Skeletal muscle tissue (tissue), 4 donors: ENCODE results near the gene CCSER1. TPM values are rescaled to one million over a fixed set of nuclear protein-coding genes. Genes with fewer than 3 reads are reported as not detected.
"Not testable (repeated sequence)": the region's sequence is repeated elsewhere in the genome, so short reads cannot be mapped to it uniquely, and the experiment has no call there.

Experiments
- H3K27ac ChIP-seq: one replicate; pipeline ENCODE4 v1.7.0; 2013; ENCODE audit warnings: mild to moderate bottlenecking, low read depth, low read length, inconsistent platforms
- H3K27me3 ChIP-seq, 3 donors: one replicate each; pipeline ENCODE4 v1.7.0; 2013; ENCODE audit warnings: low read length in 3 of 3; ENCODE audit not compliant: control insufficient read depth in 3 of 3, insufficient read depth in 3 of 3
- H3K36me3 ChIP-seq, 3 donors: one replicate each; pipeline ENCODE4 v1.7.0; 2013; ENCODE audit warnings: low read length in 3 of 3; ENCODE audit not compliant: control insufficient read depth in 3 of 3, insufficient read depth in 3 of 3
- H3K4me1 ChIP-seq, 3 donors: one replicate each; pipeline ENCODE4 v1.7.0; 2013; ENCODE audit warnings: low read length in 3 of 3, mild to moderate bottlenecking in 3 of 3; ENCODE audit not compliant: control insufficient read depth in 3 of 3, insufficient read depth in 3 of 3
- H3K4me3 ChIP-seq, 3 donors: one replicate each; pipeline ENCODE4 v1.7.0; 2013; ENCODE audit warnings: low read length in 3 of 3
- H3K9ac ChIP-seq, 3 donors: one replicate each; pipeline ENCODE4 v1.7.0; 2013; ENCODE audit warnings: low read length in 3 of 3, mild to moderate bottlenecking in 3 of 3, moderate library complexity in 2 of 3, low read depth in 1 of 3
- H3K9me3 ChIP-seq, 3 donors: one replicate each; pipeline ENCODE4 v1.7.0; 2013; ENCODE audit warnings: low read length in 3 of 3; ENCODE audit not compliant: control insufficient read depth in 3 of 3
- total RNA-seq: library from RNA; depleted of rRNA; stranded (reverse); fragments of >200 nt; gene quantifications from one replicate; pipeline ENCODE4 v1.2.3, GENCODE V29; 2014
- donor health status: Osteomylitis.

Gene CCSER1
- total RNA-seq, 1 donor from 2014 or later, result 1.0 TPM

DNA sequence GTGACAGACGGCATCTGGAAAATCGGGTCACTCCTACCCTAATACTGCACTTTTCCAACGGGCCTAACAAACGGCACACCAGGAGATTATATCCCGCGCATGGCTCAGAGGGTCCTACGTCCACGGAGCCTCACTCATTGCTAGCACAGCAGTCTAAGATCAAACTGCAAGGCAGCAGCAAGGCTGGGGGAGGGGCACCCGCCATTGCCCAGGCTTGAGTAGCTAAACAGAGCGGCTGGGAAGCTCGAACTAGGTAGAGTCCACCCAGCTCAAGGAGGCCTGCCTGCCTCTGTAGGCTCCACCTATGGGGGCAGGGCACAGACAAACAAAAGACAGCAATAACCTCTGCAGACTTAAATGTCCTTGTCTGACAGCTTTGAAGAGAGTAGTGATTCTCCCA is 280.7 kb downstream of the CCSER1 start:
- H3K27me3 ChIP-seq, result not testable (repeated sequence)

DNA sequence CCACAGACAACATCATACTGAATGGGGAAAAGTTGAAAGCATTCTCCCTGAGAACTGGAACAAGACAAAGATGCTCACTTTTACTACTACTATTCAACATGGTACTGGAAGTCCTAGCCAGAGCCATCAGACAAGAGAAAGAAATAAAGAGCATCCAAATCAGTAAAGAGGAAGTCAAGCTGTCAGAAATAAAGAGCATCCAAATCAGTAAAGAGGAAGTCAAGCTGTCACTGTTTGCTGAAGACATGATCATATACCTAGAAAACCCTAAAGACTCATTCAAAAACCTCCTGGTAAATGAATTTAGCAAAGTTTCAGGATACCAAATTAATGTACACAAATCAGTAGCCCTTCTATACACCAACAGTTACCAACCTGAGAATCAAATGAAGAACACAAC is 285.6 kb downstream of the CCSER1 start:
- H3K27me3 ChIP-seq, H3K9ac ChIP-seq, H3K27ac ChIP-seq, H3K36me3 ChIP-seq, H3K9me3 ChIP-seq, H3K4me1 ChIP-seq, H3K4me3 ChIP-seq: not testable (repeated sequence)

More for the DNA sequence above, 280.7 kb downstream of the CCSER1 start:
- not testable (repeated sequence) for H3K27ac ChIP-seq, H3K4me1 ChIP-seq, H3K9me3 ChIP-seq, H3K4me3 ChIP-seq, H3K9ac ChIP-seq, H3K36me3 ChIP-seq

DNA sequence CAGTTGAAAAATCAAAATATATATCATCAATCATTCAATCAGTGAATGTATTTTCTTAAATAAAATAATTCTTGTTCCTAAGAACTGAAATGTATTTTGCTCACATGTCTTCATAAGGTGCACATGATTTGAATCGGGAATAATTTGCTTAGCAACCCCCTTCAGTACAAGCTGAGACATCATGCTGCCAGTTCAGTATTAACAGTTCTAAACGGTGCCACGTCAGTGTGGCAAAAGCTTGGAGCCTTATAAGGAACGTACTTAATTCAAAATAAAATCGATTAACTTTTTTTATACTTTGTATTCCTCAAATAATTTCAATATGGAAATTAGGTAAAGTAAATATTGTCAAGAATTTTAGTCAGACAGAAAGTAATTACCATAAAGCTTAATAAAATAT is 287.9 kb downstream of the CCSER1 start:
- Histone ChIP-seq H3K27ac (no peak overlapping the region), H3K9ac (no peak overlapping the region), H3K4me1 (no peaks in the 10 kb centered on the region), H3K36me3 (no peaks in the 10 kb centered on the region), H3K4me3 (no peak overlapping the region), H3K9me3 (no peaks in the 10 kb centered on the region), H3K27me3 (no peaks in the 10 kb centered on the region)

DNA sequence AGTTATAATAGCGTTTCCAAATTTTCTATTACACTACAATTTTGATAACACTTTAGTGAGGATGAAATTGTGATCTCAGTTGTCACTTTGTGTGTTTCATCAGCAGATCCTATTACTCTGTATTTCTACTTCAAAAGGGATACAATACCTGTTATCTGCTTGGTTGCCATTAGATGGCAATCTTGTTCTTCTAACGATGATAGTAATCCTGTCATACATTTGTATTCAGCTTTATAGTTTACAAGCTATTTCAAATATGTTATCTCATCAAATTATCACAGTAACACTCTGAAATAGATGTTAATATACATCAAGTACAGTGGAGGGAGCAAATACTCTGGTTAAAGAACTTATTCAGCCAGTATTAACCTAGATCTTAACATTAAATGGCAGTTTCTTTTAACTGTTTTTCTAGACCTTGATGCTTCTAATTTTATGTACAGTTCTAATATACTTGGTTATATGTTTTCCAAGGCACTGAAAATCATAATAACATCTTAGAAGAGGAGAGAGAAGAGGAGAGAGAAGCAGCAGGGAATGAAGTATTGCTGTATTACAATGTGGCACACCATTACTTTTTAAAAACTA is 292.0 kb downstream of the CCSER1 start:
- Histone ChIP-seq H3K27me3 (no peaks in the 10 kb centered on the region), H3K9me3 (no peaks in the 10 kb centered on the region), H3K4me1 (no peaks in the 10 kb centered on the region), H3K9ac (no peak overlapping the region), H3K27ac (no peak overlapping the region), H3K36me3 (no peaks in the 10 kb centered on the region), H3K4me3 (no peak overlapping the region)

DNA sequence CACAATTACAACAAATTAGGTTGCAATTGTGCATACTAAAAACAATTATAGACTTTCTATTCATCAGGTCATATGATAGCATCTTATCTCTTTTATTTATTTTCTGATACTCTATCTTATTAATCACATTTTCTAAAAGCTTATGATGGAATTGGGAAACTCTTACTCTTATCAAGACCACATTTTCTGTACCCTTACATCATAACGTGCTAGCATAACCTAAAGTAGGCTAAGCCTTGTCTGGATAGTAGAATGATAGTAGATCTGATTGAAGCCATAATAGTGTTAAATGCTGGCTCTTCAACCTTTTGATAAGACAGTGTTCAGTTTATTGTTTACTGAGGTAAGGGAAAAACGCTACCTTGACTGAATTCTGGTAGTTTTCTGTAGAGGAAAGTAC is 294.0 kb downstream of the CCSER1 start:
- no peaks in the 10 kb centered on the region for H3K9me3 ChIP-seq
- no peaks in the 10 kb centered on the region for H3K36me3 ChIP-seq
- H3K4me1 ChIP-seq, result no peaks in the 10 kb centered on the region
- H3K27me3 ChIP-seq, result no peaks in the 10 kb centered on the region
- no peak overlapping the region for H3K27ac ChIP-seq
- H3K4me3 ChIP-seq, result no peak overlapping the region
- H3K9ac ChIP-seq, result no peak overlapping the region

DNA sequence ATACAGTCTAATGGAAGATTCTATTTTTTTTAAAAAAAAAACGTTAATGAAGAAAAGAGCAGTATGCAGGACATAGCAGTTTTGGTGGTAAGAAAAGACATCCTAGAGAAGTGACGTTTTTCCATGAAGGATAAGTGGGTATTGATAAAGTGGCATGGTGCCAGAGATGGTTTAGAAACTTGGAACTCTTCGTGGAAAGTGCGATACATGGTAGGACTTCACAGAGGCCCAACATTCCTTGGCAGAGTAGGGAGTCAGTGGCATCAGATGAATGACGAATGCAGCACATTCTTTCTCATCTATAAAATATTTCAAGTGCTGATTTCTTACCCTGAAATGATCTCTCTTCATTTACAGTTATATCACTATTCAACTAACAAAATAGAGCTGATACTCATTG is 298.7 kb downstream of the CCSER1 start:
- no peaks in the 10 kb centered on the region for H3K36me3 ChIP-seq
- H3K9ac ChIP-seq, result no peak overlapping the region
- H3K9me3 ChIP-seq, result no peaks in the 10 kb centered on the region
- no peaks in the 10 kb centered on the region for H3K4me1 ChIP-seq
- no peak overlapping the region for H3K4me3 ChIP-seq
- no peaks in the 10 kb centered on the region for H3K27me3 ChIP-seq
- no peak overlapping the region for H3K27ac ChIP-seq

DNA sequence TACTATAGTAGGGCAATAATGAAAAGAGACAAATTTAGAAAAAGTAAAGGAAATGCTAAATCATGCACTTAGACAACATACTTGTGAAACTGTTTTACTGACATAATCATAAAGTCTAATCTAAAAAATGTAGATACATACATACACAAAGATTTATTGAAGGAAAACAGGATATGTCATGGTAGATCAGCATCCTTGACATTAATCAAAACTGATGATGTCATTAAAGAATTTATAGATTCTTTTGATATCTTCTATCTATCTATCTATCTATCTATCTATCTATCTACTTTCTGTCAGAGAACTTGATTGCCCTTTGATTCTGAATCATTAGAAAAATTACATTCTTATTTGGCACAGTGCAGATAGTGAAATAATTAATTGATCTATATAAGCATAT is 311.3 kb downstream of the CCSER1 start:
- no peak overlapping the region for H3K27ac ChIP-seq
- no peak overlapping the region for H3K4me3 ChIP-seq

DNA sequence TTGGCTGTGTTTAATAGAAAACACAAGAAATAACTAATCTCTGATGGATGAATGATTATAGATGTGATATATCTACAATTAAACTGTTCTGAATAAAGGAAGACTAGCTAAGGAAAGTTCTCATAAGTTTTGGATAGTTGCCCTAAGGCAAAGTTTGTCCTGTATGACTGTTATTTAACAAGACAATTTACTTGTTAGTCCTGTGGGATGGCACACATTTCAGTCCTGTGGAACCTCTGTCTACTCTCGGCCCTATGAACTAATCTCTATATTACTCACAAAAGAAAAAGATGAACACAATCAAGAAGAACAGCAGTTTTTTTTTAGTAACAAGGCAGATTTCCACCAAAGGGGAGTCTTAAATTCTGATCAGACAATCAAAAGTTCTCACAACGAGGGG is 314.6 kb downstream of the CCSER1 start:
- Histone ChIP-seq H3K27ac (no peak overlapping the region), H3K4me1 (no peaks in the 10 kb centered on the region), H3K4me3 (no peak overlapping the region), H3K36me3 (no peaks in the 10 kb centered on the region), H3K27me3 (no peaks in the 10 kb centered on the region), H3K9ac (no peak overlapping the region), H3K9me3 (no peaks in the 10 kb centered on the region)

More for the DNA sequence above, 311.3 kb downstream of the CCSER1 start:
- H3K4me1 ChIP-seq, result no peaks in the 10 kb centered on the region
- H3K9ac ChIP-seq, result no peak overlapping the region
- no peaks in the 10 kb centered on the region for H3K27me3 ChIP-seq
- H3K9me3 ChIP-seq, result no peaks in the 10 kb centered on the region
- no peaks in the 10 kb centered on the region for H3K36me3 ChIP-seq

DNA sequence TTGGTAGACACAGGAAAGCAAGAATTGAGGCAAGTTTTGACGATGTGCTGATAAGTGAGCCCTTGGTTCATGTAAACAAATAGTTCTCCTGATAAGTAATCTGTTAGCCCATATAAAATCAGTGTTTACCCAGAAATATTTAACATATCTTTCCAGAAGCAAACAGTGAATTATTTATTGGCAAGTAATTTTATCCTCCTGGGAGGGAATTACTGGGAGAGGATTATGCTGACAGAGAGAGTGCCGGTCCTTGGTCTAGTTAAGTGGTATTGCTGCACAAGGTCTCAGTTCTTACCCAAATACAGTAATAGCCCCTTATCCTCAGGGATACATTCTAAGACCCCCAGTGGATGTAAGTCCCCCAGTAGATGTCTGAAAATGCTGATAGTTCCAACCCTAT is 315.4 kb downstream of the CCSER1 start:
- Histone ChIP-seq H3K27ac (no peak overlapping the region), H3K4me1 (no peaks in the 10 kb centered on the region), H3K27me3 (no peaks in the 10 kb centered on the region), H3K9me3 (no peaks in the 10 kb centered on the region), H3K9ac (no peak overlapping the region), H3K36me3 (no peaks in the 10 kb centered on the region), H3K4me3 (no peak overlapping the region)

DNA sequence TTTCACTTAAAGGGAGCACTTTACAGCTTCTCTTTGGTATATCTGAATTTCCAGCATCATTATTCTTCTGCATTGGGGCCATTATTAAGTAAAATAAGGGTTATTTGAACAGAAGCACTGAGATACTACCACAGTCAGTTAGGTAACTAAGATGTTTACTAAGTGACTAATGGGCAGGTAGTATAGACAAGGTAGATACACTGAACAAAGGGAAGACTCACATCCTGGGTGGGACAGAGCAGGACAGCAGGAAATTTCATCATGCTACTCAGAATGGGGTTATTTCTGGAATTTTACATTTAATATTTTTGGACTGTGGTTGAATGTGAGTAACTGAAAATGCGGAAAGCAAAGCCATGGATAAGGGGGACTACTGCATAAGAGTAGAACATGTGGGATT is 316.0 kb downstream of the CCSER1 start:
- Histone ChIP-seq H3K36me3 (no peaks in the 10 kb centered on the region), H3K27me3 (no peaks in the 10 kb centered on the region), H3K4me1 (no peaks in the 10 kb centered on the region), H3K27ac (no peak overlapping the region), H3K9me3 (no peaks in the 10 kb centered on the region), H3K4me3 (no peak overlapping the region), H3K9ac (no peak overlapping the region)

DNA sequence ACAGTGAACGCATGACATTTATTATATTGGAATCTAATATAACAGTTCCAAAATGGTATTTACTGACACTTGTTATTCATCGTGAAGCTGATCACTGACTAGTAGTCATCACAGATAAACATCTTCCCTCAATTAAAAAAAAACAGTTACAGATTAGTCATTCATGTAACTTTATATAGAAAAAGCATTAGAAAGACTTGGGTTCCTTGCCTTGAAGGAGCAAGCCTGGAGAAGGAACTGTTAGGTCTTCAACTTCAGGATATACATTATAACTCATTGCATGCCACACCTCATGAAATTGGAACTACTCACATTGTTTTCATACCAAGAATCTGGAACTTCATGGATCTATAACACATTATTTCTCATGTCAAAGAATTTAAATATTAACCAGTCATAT is 317.7 kb downstream of the CCSER1 start:
- Histone ChIP-seq H3K27me3 (no peaks in the 10 kb centered on the region), H3K4me1 (no peaks in the 10 kb centered on the region), H3K9me3 (no peaks in the 10 kb centered on the region), H3K27ac (no peak overlapping the region), H3K4me3 (no peak overlapping the region), H3K36me3 (no peaks in the 10 kb centered on the region), H3K9ac (no peak overlapping the region)
